Stimulated activated CD4-positive, alpha-beta T cell treated with anti-CD3 and anti-CD28 coated beads, Interleukin-4, amount 100 ng/mL, for 4 hours (primary cell): Measurements from ENCODE around the gene PAK6.
A peak's percentile ranks its signal among the peaks of the same experiment; 100 is the strongest.

ENCODE experiments used
- DNase-seq, 2 experiments: peaks; one replicate each; pipeline ENCODE4 v3.0.0-alpha.2; 2020

The PAK6 gene

DNA sequence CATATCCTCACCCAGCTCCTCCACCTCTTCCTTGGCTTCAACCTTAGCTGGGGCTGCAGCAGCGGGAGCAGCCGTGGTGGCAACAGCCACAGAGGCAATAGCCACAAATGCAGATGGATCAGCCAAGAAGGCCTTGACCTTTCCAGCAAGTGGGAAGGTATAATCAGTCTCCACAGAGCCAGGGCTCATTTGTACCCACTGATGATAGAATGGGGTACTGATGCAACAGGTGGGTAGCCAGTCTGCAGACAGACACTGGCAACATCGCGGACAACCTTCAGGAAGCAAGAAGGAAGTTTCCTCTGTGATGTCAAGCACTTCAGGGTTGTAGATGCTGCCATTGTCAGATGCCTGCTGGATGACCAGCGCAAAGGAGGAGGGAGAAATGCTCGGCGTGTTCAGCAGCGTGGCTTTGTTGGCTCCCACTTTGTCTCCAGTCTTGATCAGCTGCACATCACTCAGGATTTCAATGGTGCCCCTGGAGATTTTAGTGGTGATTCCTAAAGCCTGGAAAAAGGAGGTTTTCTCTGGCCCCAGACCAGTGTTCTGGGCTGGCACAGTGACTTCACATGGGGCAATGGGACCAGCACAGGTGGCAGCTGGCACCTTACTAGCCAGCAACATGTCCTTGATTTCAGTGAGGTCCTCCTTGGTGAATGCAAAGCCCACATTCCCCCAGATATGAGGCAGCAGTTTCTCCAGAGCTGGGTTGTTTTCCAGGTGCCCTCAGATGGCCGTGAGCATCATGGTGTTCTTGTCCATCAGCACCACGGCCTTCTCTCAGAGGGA, 73.7 kb downstream of the PAK6 start:
- DNase-seq = no peak

DNA sequence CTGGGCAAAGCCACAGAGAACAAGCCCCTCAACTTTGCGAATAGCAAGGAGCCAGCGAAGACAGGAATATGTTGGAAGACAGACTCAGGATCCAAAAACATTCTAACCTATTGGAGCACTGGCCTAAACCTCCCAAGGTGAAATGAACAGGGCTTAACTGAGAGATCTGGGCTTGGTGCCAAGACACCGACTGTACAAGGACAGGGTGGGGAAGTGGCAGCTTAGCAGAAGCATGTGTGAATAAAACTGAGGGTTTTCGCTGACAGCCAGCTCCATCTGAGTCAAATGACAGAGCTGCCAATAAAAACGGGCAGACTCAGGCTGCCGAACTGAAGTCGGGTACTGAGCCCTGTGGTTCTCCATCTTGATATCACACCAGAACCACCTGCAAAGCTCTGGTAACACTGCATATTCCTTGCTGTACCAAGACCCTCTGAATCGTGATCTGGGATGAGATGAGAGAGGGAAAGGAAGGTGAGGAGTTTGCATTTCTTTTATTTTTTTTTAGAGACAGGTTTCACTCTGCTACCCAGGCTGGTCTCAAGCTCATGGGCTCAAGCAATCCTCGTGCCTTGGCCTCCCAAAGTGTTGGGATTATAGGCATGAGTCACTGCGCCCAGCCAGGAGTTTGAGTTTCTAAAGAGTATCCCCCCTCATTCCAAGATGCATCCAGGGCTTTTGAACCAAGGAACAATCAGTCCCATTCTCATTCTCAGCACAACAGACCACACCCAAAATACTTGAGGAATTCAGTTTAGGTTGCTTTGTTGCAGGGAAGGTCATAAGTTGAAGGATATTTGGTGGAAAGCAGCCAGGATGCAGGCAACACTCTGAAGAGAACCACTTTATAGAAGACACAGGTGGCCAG, 74.9 kb downstream of the PAK6 start:
- peak in 1 of 2 experiments; percentile 8 for DNase-seq

DNA sequence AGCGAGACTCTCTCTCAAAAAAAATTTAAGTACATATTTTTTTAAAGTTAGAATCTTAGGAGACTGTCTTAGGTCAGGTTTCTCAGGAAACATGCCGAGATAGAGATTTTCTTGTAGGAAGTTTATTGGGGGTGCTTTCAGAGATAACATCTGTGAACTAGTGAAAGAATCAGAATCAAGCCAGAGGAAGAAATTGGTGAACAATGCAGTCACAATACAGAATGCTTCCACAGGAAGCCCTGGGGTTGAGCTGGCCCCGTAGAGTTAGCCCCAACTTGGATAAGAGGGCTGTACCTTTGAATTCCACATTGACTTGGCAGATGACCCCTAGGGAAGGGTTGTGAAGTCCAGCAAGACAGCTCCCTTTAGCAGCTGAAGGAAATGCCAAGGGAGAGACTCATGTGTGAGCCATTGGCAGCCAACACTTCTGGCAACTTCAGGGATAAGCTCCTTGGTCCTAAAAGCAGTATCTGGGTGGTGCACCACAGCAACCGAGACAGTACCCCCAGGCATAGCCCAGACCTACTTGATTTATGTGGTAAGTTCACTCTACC, 75.9 kb downstream of the PAK6 start:
- no peak for DNase-seq

DNA sequence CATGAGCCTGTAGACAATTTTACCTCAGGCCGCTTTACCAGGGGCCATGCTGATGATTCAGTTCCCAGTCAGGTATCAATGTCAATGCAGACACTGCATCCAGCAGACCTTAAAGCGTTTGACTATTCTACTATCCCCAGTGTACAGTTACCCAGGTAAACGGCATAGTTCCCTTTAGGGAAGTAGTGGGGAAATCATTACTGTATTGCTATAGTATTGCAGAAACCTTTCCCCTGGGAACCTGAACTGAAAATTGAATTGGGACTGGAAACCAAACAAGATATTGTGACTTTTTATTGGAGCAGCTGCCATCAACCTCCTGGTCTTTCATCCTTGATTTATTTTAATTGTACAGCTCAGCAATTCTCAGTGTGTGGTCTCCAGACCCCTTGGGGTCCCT, 78.1 kb downstream of the PAK6 start:
- no peak for DNase-seq

DNA sequence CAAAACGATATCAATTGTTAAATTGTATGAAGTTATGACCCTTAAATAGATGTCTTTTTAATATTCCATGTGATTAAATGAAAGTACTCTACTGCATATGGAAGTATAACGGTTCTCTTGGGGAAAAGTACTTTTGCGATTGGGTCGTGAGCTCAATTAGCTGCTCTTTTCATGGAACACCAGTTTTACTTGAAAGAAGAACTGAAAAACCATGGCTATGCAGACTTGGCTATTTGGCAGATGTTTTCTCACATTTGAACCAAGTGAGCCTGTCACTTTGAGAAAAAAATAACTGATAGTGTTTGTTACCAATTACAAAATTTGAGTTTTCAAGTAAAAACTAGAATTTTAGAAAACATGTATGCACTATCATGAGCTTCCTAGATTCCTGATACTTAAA, 78.7 kb downstream of the PAK6 start:
- no peak for DNase-seq

DNA sequence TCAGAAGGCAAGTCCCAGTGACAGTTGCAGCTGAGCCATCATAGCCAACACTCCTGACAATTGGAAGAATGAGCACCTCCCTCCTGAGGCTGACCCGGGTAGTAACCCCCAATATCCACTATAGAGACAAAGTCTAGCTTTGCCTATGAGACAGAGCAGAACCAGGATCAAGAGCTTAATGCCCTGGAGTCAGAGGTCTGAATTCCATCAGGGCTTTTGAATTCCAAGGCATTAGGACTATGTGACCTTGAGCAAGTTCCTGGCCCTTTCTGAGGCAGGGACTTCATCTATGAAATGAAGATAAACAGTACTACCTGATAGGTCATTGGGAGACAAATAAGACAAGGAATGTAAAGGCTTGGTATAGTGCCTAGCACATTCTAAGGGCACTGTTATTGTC, 81.5 kb downstream of the PAK6 start:
- DNase-seq = no peak

DNA sequence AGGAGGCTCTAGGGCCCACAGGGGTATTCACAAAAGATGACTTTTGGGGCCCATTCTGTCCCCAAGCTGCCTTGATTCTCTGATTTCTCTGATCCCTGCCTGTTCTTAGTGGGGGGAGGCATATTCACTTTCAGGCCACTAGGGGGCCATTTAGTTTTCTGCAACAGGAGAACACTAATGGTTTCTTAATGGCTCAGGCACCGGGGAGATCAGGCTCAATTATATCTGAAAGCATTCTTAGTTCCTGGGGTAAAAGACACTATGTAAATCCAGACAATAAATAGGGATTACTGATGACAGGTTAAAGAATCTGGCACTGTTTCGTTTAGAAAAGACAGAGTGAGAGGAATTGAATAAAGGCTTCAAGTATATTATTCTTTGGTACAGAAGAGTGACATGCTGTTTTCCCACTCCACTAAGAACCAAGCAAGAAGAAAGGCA, 82.1 kb downstream of the PAK6 start:
- DNase-seq = peak in 1 of 2 experiments; percentile 46

DNA sequence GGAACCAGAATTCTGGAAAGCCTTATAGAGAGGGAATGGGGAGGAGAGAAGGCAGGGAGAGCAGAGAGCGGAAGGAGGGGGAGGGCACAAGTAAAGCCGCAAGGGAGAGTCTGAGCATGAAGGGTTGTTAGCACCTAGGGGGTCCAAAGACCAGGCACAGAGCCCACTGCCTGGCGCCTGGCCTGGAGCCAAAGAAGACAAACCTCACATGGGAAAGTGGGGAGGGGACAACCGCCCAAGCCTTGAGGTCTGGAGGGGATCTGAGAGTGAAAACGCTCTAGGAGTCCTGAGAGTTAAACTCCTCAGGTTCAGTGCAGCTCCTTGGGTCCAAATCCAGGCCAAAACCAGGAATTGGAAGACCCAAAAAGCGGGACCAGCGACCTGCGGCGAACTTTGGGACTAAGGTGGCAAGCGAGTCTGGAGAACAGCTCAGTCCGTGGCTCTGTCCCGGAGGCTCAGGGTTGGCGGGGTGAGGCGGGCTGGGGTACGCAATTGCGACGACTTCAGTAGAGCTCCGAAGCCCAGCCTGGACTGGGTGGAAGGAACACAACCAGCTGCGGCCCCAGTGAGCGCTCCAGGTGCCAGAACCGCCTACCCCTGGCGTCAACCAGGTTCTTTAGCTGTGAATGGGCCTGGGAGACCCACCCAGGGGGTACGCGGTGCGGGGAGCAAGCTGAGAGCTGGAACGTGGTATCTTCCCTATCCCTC, 83.8 kb downstream of the PAK6 start:
- DNase-seq = no peak

DNA sequence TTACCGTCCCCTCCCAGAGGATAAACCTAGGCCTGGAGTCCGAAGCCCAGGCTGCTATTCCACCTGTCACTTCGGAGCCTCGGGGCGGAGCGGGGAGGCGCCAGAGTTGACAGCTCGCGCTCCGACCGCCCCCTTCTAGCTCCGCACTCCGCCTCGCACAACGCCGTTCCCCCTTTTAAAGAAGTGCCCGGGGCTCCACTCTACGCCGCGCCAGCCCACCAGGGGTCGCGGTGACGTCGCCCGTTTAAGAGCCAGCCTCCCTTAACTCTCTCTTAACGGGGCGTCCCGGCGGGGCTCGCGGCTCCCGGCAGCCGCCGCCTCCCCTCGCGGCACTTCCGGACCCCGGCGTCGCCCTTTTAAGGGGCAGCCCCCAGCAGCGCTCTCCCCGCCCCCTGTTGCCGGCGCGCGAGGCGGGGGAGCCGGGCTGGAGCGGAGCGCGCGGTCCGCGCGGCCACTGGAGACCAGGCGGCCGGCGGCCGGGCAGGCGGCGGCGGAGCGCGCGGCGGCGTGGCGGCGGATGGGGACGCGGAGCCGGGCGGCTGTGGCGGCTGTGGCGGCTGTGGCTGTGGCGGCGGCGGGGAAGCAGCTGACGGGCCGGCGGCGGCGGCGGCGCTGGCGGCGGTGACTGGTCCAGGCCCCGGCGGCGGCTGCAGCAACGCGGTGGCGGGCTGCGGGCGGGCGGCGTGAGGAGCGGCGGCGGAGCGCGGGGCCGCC, 84.5 kb downstream of the PAK6 start, which contains the start of gene INAFM2:
INAFM2 (plus strand) TSS at position 454 of the 714 bp plus-strand sequence. CDS start 364 bp downstream, outside the sequence.
- peak; percentile 87 to 91 for DNase-seq

DNA sequence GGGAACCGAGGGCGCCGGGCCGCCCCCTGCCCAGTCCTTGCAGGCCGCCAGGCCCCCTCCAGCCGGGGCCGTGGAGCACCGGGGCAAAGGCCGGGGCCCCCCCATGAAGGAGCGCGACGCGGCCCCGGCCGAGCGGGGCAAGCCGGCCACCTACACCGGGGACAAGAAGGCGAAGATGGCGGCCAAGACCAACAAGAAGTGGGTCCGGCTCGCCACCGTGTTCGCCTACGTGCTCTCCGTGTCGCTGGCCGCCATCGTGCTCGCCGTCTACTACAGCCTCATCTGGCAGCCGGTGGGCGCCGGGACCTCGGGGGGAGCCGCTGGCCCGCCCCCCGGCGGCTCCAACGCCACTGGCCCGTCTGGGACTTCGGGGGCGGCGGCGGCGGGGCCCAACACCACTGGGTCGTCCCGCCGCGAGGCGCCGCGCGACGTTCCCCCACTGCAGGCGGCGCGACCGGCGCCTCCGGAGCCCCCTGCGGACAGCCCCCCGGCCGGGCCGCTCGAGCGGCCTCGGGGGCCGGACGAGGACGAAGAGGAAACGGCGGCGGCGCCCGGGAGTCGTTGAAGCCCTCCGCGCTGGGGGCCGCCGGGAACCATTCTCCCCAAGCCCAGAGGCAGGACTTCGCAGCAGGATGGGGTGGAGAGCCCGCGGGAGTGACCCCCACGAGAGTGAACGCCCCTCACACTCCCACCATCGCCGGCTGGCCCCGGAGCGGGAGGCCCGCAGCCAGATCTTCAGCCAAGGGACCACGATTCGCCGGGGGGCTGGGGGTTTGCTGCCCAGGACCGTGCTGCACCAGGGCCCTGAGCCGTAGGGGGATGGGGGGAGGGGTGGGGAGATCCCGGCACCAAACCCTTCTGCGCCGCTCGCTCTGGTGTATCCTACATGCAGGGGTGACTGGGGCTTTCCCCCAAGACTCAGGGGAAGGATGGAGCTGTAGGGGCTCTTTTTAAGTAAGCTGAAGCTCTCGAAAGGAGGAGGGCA, 85.4 kb downstream of the PAK6 start:
- DNase-seq = peak in 1 of 2 experiments; percentile 21

DNA sequence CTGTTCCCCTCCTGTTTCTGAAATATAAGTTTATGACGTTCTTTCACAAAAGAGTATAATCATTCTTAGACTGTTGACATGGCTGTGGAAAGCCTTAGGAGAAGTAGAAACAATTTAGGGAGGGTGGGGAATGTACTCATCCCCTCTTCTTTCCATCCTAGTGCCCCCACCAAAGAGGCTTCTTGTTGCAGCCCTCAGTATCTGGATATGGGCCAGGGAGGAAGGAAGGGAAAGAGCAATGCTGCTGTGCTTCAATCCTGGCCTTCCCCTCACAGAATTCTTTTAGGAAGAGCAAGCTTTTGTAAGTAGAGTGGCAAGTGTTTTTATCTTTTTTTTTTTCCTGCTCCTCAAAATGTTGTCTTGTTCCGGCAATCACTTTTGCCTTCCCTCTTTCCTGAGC, 86.3 kb downstream of the PAK6 start:
- no peak for DNase-seq

DNA sequence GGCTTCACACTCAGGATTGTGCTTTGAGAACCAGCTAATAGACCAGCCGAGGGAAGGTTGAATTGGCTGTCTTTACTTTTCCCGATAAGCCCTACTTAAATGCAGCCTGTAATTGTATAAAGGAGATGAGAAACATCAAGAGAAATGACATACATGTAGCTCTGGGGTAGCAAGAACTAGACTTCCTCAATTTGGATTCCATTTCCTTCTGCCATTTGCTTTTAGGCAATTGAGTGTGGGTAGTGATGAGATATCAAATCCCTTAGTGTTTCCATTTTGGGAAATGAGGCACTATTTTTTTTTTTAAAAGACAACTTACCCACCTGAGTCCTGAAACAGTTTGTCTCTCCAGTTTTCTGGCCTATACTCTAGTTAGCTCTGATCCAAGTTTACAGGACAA, 86.8 kb downstream of the PAK6 start:
- DNase-seq = no peak
